Measurements from ENCODE around the gene HIVEP1.

Gene HIVEP1

DNA sequence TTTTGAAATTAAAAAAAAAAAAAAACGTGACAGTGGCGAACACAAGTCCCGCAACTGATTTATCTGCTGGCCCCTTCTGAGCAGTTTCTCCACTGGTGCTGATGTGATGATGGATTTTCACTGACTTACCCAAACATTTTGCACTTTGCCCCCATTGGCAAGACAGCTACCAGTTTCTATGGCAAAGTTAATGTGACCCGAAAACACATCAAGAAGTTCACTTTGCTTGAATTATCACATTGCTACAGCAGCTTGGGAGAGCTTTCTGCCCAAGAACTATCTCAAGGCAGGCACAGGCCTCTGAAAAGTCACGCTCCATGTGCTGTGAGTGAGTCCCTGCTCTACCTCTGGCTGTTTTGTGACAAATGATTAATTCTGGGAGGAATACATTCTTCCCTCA lies 150.1 kb downstream of the HIVEP1 start:
- Histone ChIP-seq H3K4me3 (ENCODE audit: low read length) (no peak overlapping the region), H3K4me1 (ENCODE audit: control insufficient read depth, insufficient read depth, low read length) (no peaks in the 10 kb centered on the region), H3K9ac (ENCODE audit: low read length) (no peak overlapping the region), H3K27me3 (ENCODE audit: control insufficient read depth, insufficient read depth, low read length) (no peaks in the 10 kb centered on the region), H3K36me3 (ENCODE audit: control insufficient read depth, insufficient read depth, low read length) (peaks cover 5% of the 10 kb centered on the region), H3K9me3 (ENCODE audit: control insufficient read depth, low read length) (no peaks in the 10 kb centered on the region)

DNA sequence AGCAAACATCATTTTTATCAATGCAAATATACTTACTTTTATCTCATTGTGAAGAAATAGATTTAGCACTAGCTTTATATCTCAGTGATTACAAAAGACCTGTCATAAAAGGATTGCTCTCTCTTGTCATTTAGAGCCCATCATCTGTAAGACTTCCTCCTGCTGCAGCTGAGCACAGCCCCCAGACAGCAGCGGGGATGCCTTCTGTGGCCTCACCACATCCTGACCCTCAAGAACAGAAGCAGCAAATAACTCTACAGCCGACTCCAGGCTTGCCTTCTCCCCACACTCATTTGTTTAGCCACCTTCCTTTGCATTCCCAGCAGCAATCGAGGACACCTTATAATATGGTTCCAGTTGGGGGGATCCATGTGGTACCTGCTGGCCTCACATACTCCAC lies 151.0 kb downstream of the HIVEP1 start:
- Histone ChIP-seq H3K27me3 (ENCODE audit: control insufficient read depth, insufficient read depth, low read length) (no peaks in the 10 kb centered on the region), H3K4me3 (ENCODE audit: low read length) (no peak overlapping the region), H3K9me3 (ENCODE audit: control insufficient read depth, low read length) (no peaks in the 10 kb centered on the region), H3K9ac (ENCODE audit: low read length) (no peak overlapping the region), H3K4me1 (ENCODE audit: control insufficient read depth, insufficient read depth, low read length) (no peaks in the 10 kb centered on the region), H3K36me3 (ENCODE audit: control insufficient read depth, insufficient read depth, low read length) (peaks cover 5% of the 10 kb centered on the region)

DNA sequence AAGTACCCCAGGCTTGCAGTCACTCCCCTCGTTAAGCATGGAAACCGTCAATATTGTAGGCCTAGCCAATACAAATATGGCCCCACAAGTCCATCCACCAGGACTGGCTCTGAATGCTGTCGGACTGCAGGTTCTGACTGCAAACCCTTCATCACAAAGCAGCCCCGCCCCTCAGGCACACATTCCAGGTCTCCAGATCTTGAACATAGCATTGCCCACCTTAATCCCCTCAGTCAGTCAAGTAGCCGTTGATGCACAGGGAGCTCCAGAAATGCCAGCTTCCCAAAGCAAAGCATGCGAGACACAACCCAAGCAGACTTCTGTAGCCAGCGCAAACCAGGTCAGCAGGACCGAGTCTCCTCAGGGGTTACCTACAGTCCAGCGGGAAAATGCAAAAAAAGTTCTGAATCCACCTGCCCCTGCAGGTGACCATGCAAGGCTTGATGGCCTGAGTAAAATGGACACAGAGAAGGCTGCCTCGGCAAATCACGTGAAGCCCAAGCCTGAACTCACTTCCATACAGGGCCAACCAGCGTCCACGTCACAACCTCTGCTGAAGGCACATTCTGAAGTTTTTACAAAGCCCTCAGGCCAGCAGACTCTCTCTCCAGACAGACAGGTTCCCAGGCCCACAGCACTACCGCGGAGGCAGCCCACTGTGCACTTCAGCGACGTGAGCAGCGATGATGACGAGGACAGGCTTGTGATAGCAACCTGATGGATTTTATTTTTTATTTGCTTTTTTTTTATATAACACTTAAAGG lies 151.8 kb downstream of the HIVEP1 start:
- Histone ChIP-seq H3K9ac (ENCODE audit: low read length) (no peak overlapping the region), H3K36me3 (ENCODE audit: control insufficient read depth, insufficient read depth, low read length) (peaks cover 5% of the 10 kb centered on the region), H3K9me3 (ENCODE audit: control insufficient read depth, low read length) (no peaks in the 10 kb centered on the region), H3K4me3 (ENCODE audit: low read length) (no peak overlapping the region), H3K27me3 (ENCODE audit: control insufficient read depth, insufficient read depth, low read length) (no peaks in the 10 kb centered on the region), H3K4me1 (ENCODE audit: control insufficient read depth, insufficient read depth, low read length) (no peaks in the 10 kb centered on the region)

GRCh38 chr6:12164508-12164770 lies 152.3 kb downstream of the HIVEP1 start:
- no peak overlapping the region for H3K9ac ChIP-seq (ENCODE audit: low read length)
- peaks cover 5% of the 10 kb centered on the region for H3K36me3 ChIP-seq (ENCODE audit: control insufficient read depth, insufficient read depth, low read length)
- H3K27me3 ChIP-seq (ENCODE audit: control insufficient read depth, insufficient read depth, low read length), result no peaks in the 10 kb centered on the region
- no peaks in the 10 kb centered on the region for H3K9me3 ChIP-seq (ENCODE audit: control insufficient read depth, low read length)
- H3K4me3 ChIP-seq (ENCODE audit: low read length), result no peak overlapping the region
- no peaks in the 10 kb centered on the region for H3K4me1 ChIP-seq (ENCODE audit: control insufficient read depth, insufficient read depth, low read length)

GRCh38 chr6:12165297-12165696 lies 153.2 kb downstream of the HIVEP1 start:
- H3K4me3 ChIP-seq (ENCODE audit: low read length), result no peak overlapping the region
- no peak overlapping the region for H3K9ac ChIP-seq (ENCODE audit: low read length)
- H3K36me3 ChIP-seq (ENCODE audit: control insufficient read depth, insufficient read depth, low read length), result peaks cover 5% of the 10 kb centered on the region
- no peaks in the 10 kb centered on the region for H3K4me1 ChIP-seq (ENCODE audit: control insufficient read depth, insufficient read depth, low read length)
- no peaks in the 10 kb centered on the region for H3K27me3 ChIP-seq (ENCODE audit: control insufficient read depth, insufficient read depth, low read length)
- H3K9me3 ChIP-seq (ENCODE audit: control insufficient read depth, low read length), result no peaks in the 10 kb centered on the region

DNA sequence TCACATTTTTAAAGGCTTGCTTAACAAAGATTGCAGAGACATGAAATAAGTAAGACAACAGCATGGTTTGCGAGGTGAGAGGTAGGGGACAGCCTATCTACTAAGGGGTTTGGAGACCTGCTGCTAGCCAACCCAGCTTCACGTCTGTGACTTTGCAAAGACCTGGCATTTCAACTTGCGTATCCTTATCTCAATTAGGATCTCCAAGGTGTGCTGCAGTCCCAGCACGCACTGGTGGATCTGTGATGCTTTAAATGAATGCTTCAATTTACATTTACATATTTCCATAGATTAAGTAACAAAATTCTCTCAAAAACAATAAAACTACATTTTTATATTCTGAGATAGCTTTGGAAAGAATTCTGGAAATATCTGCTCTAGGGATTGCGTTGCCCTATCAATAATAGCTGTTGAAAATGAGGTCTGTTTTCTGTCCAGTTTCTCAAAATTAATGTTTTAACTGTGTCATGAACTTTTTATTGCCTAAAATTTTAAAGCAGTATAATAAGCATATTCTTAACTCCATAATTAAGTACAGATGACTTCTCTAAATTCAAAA lies 153.7 kb downstream of the HIVEP1 start:
- Histone ChIP-seq H3K9me3 (ENCODE audit: control insufficient read depth, low read length) (no peaks in the 10 kb centered on the region), H3K4me1 (ENCODE audit: control insufficient read depth, insufficient read depth, low read length) (no peaks in the 10 kb centered on the region), H3K27me3 (ENCODE audit: control insufficient read depth, insufficient read depth, low read length) (no peaks in the 10 kb centered on the region), H3K9ac (ENCODE audit: low read length) (no peak overlapping the region), H3K4me3 (ENCODE audit: low read length) (no peak overlapping the region), H3K36me3 (ENCODE audit: control insufficient read depth, insufficient read depth, low read length) (peaks cover 5% of the 10 kb centered on the region)

- Histone ChIP-seq H3K9me3 (ENCODE audit: control insufficient read depth, low read length) (no peaks in the 10 kb centered on the region), H3K4me3 (ENCODE audit: low read length) (no peak overlapping the region), H3K27me3 (ENCODE audit: control insufficient read depth, insufficient read depth, low read length) (no peaks in the 10 kb centered on the region), H3K36me3 (ENCODE audit: control insufficient read depth, insufficient read depth, low read length) (no peaks in the 10 kb centered on the region), H3K4me1 (ENCODE audit: control insufficient read depth, insufficient read depth, low read length) (no peaks in the 10 kb centered on the region), H3K9ac (ENCODE audit: low read length) (no peak overlapping the region)
These were observed 157.3 kb downstream of the HIVEP1 start for GRCh38 chr6:12169377-12169776.

- Histone ChIP-seq H3K4me3 (ENCODE audit: low read length) (no peak overlapping the region), H3K27me3 (ENCODE audit: control insufficient read depth, insufficient read depth, low read length) (no peaks in the 10 kb centered on the region), H3K9ac (ENCODE audit: low read length) (no peak overlapping the region), H3K9me3 (ENCODE audit: control insufficient read depth, low read length) (no peaks in the 10 kb centered on the region), H3K4me1 (ENCODE audit: control insufficient read depth, insufficient read depth, low read length) (no peaks in the 10 kb centered on the region), H3K36me3 (ENCODE audit: control insufficient read depth, insufficient read depth, low read length) (no peaks in the 10 kb centered on the region)
These were observed 158.4 kb downstream of the HIVEP1 start for GRCh38 chr6:12170351-12171092.

DNA sequence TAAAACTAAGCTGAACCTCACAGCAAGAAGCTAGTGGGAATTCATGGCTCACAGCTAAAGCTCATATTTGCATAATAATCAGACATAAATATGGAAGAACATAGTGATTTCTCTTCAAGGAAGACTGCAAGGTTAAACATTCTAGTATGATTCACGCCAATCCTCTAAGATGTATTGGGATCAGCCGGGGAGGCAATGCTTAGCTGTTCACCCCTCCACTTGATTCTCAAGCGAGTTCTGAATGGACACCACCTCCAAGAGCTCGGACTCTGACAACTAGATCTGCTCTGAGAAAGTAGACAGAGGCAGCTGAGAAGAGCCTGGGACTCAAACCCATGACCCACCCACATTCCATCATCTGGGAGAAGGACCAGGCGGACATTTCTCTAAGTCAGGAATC lies 159.6 kb downstream of the HIVEP1 start:
- Histone ChIP-seq H3K9ac (ENCODE audit: low read length) (no peak overlapping the region), H3K27me3 (ENCODE audit: control insufficient read depth, insufficient read depth, low read length) (no peaks in the 10 kb centered on the region), H3K4me3 (ENCODE audit: low read length) (no peak overlapping the region), H3K9me3 (ENCODE audit: control insufficient read depth, low read length) (no peaks in the 10 kb centered on the region), H3K4me1 (ENCODE audit: control insufficient read depth, insufficient read depth, low read length) (no peaks in the 10 kb centered on the region), H3K36me3 (ENCODE audit: control insufficient read depth, insufficient read depth, low read length) (no peaks in the 10 kb centered on the region)

- H3K27me3 ChIP-seq (ENCODE audit: control insufficient read depth, insufficient read depth, low read length), result no peaks in the 10 kb centered on the region
- H3K4me3 ChIP-seq (ENCODE audit: low read length), result no peak overlapping the region
- no peaks in the 10 kb centered on the region for H3K4me1 ChIP-seq (ENCODE audit: control insufficient read depth, insufficient read depth, low read length)
- no peak overlapping the region for H3K9ac ChIP-seq (ENCODE audit: low read length)
- H3K9me3 ChIP-seq (ENCODE audit: control insufficient read depth, low read length), result no peaks in the 10 kb centered on the region
- H3K36me3 ChIP-seq (ENCODE audit: control insufficient read depth, insufficient read depth, low read length), result no peaks in the 10 kb centered on the region
These were observed 160.5 kb downstream of the HIVEP1 start for GRCh38 chr6:12172572-12172971.

- no peak overlapping the region for H3K4me3 ChIP-seq (ENCODE audit: low read length)
- no peak overlapping the region for H3K9ac ChIP-seq (ENCODE audit: low read length)
These were observed 161.1 kb downstream of the HIVEP1 start for GRCh38 chr6:12173181-12173580.

GRCh38 chr6:12173661-12174060 lies 161.5 kb downstream of the HIVEP1 start:
- Histone ChIP-seq H3K4me1 (ENCODE audit: control insufficient read depth, insufficient read depth, low read length) (no peaks in the 10 kb centered on the region), H3K9me3 (ENCODE audit: control insufficient read depth, low read length) (no peaks in the 10 kb centered on the region), H3K36me3 (ENCODE audit: control insufficient read depth, insufficient read depth, low read length) (no peaks in the 10 kb centered on the region), H3K9ac (ENCODE audit: low read length) (no peak overlapping the region), H3K4me3 (ENCODE audit: low read length) (no peak overlapping the region), H3K27me3 (ENCODE audit: control insufficient read depth, insufficient read depth, low read length) (no peaks in the 10 kb centered on the region)

More at GRCh38 chr6:12173181-12173580, 161.1 kb downstream of the HIVEP1 start:
- Histone ChIP-seq H3K27me3 (ENCODE audit: control insufficient read depth, insufficient read depth, low read length) (no peaks in the 10 kb centered on the region), H3K4me1 (ENCODE audit: control insufficient read depth, insufficient read depth, low read length) (no peaks in the 10 kb centered on the region), H3K9me3 (ENCODE audit: control insufficient read depth, low read length) (no peaks in the 10 kb centered on the region), H3K36me3 (ENCODE audit: control insufficient read depth, insufficient read depth, low read length) (no peaks in the 10 kb centered on the region)
